PC-3 (cell line): Measurements from ENCODE around the gene ZMYM3. TPM values are rescaled to one million over a fixed set of nuclear protein-coding genes. Genes with fewer than 3 reads are reported as not detected.

Experiments used
- ATAC-seq: fragments of 200-7000 bp; cut with Tn5 transposase; 2 replicates; pipeline ENCODE4 v1.9.1; 2020; ENCODE audit warnings: mild to moderate bottlenecking, moderate library complexity
- BruUV-seq: library from RNA; stranded (reverse); fragments of 400-500 nt; replicated peaks from 2 replicates; lab custom pipeline; 2021; lab: Mats Ljungman, UMichigan
- CTCF ChIA-PET: fragments of 300-600 bp; sonication (Branson Sonifier 250); formaldehyde crosslinking; loops from one replicate; lab custom pipeline; 2022; ENCODE audit warnings: antibody characterized with exemption; lab: Charles Lee
- POLR2A ChIA-PET: fragments of 300-600 bp; sonication (Branson Sonifier 250); formaldehyde crosslinking; loops from one replicate; lab custom pipeline; 2022; ENCODE audit warnings: antibody characterized with exemption; ENCODE audit not compliant: unreplicated experiment; lab: Charles Lee
- DNase-seq: peaks from one replicate; pipeline ENCODE4 v3.0.0-alpha.2; 2015
- H2AFZ ChIP-seq: fragments of 300-600 bp; sonication (generic); 2 replicates; pipeline ENCODE4 v1.6.0; 2016; ENCODE audit warnings: antibody characterized with exemption, low read length
- H3F3A ChIP-seq: fragments of 300-600 bp; sonication (generic); one replicate; pipeline ENCODE4 v1.6.0; 2017; ENCODE audit warnings: antibody characterized with exemption, low read length, control low read depth, mild to moderate bottlenecking; ENCODE audit not compliant: unreplicated experiment
- H3K27ac ChIP-seq: fragments of 300-600 bp; sonication (generic); 2 replicates; pipeline ENCODE4 v1.5.1; 2016; ENCODE audit warnings: mild to moderate bottlenecking, low read length
- H3K27me3 ChIP-seq: fragments of 300-600 bp; sonication (generic); 2 replicates; pipeline ENCODE4 v1.6.1; 2016; ENCODE audit warnings: low read length, mixed read lengths
- H3K36me3 ChIP-seq: fragments of 300-600 bp; sonication (generic); 2 replicates; pipeline ENCODE4 v1.6.1; 2016; ENCODE audit warnings: low read depth, mixed run types, low read length, mixed read lengths
- H3K4me1 ChIP-seq: fragments of 300-600 bp; sonication (generic); 2 replicates; pipeline ENCODE4 v1.5.1; 2016; ENCODE audit warnings: low read length; ENCODE audit not compliant: insufficient read depth
- H3K4me2 ChIP-seq: fragments of 300-600 bp; sonication (generic); 2 replicates; pipeline ENCODE4 v1.6.0; 2016; ENCODE audit warnings: low read length
- H3K4me3 ChIP-seq: fragments of 300-600 bp; sonication (generic); 2 replicates; pipeline ENCODE4 v1.5.1; 2016; ENCODE audit warnings: mild to moderate bottlenecking, low read length, mixed read lengths
- H3K79me2 ChIP-seq: fragments of 300-600 bp; sonication (generic); 2 replicates; pipeline ENCODE4 v1.6.1; 2017; ENCODE audit warnings: low read length, mixed read lengths
- H3K9ac ChIP-seq: fragments of 300-600 bp; sonication (generic); 2 replicates; pipeline ENCODE4 v1.6.0; 2016; ENCODE audit warnings: mild to moderate bottlenecking, low read length
- H3K9me2 ChIP-seq: fragments of 300-600 bp; sonication (generic); replicated peaks from 2 replicates; pipeline ENCODE4 v1.6.1; 2016; ENCODE audit warnings: mixed run types, low read length, mixed read lengths
- H3K9me3 ChIP-seq: fragments of 300-600 bp; sonication (generic); 2 replicates; pipeline ENCODE4 v1.6.1; 2016; ENCODE audit warnings: low read length, mixed read lengths
- H4K20me1 ChIP-seq: fragments of 300-600 bp; sonication (generic); 2 replicates; pipeline ENCODE4 v1.6.1; 2016; ENCODE audit warnings: low read length, mixed read lengths
- EZH2 ChIP-seq: fragments of 300-600 bp; sonication (generic); IDR thresholded peaks from one replicate; pipeline ENCODE4 v1.6.1; 2017; ENCODE audit warnings: antibody characterized with exemption, mild to moderate bottlenecking, low read length; ENCODE audit not compliant: unreplicated experiment
- EZH2phosphoT487 ChIP-seq: fragments of 300-600 bp; sonication (generic); IDR thresholded peaks from 2 replicates; pipeline ENCODE4 v1.6.1; 2018; ENCODE audit warnings: mild to moderate bottlenecking, antibody characterized with exemption, low read length, borderline replicate concordance
- intact Hi-C: fragments of 100-400 bp; cut with micrococcal nuclease; formaldehyde crosslinking; loops from 2 replicates; pipeline ENCODE4 v1.9.0; 2023
- total RNA-seq: library from RNA; depleted of rRNA; stranded (reverse); fragments of >200 nt; gene quantifications from 2 replicates; pipeline ENCODE4 v1.2.3, GENCODE V29; 2014
- TF ChIP-seq, protein P1 (sequence below): fragments of 300-600 bp; sonication (generic); conservative IDR thresholded peaks from 2 replicates; pipeline ENCODE4 v1.5.1; 2017; ENCODE audit warnings: antibody characterized with exemption, low read depth, mild to moderate bottlenecking, low read length

ZMYM3 gene
- total RNA-seq, 1 experiment from 2014 or later = 23.5 TPM

DNA sequence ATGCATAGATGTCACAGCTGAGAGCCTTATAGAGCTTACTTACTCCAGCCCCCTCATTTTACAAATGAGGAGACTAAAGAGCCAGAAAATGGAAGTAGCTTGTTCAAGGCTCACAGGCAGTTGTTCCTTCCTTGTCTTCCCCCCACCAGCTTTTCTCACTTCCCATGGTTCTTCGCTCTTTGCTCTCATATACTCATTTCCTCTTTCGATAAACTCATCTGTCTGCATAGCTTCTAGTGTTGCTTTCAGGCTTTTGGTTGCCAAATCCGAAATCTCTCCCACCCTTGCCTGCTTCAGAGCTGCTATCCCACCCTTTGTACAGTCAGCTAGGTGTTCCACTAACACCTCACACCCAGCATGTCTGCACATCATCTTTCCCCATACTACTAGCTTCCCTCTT, 55.9 kb downstream of the ZMYM3 start:
- TF ChIP-seq EZH2phosphoT487 (no peak), EZH2 (no peak)
- TF ChIP-seq, protein P1, sequence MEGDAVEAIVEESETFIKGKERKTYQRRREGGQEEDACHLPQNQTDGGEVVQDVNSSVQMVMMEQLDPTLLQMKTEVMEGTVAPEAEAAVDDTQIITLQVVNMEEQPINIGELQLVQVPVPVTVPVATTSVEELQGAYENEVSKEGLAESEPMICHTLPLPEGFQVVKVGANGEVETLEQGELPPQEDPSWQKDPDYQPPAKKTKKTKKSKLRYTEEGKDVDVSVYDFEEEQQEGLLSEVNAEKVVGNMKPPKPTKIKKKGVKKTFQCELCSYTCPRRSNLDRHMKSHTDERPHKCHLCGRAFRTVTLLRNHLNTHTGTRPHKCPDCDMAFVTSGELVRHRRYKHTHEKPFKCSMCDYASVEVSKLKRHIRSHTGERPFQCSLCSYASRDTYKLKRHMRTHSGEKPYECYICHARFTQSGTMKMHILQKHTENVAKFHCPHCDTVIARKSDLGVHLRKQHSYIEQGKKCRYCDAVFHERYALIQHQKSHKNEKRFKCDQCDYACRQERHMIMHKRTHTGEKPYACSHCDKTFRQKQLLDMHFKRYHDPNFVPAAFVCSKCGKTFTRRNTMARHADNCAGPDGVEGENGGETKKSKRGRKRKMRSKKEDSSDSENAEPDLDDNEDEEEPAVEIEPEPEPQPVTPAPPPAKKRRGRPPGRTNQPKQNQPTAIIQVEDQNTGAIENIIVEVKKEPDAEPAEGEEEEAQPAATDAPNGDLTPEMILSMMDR = no peak

DNA sequence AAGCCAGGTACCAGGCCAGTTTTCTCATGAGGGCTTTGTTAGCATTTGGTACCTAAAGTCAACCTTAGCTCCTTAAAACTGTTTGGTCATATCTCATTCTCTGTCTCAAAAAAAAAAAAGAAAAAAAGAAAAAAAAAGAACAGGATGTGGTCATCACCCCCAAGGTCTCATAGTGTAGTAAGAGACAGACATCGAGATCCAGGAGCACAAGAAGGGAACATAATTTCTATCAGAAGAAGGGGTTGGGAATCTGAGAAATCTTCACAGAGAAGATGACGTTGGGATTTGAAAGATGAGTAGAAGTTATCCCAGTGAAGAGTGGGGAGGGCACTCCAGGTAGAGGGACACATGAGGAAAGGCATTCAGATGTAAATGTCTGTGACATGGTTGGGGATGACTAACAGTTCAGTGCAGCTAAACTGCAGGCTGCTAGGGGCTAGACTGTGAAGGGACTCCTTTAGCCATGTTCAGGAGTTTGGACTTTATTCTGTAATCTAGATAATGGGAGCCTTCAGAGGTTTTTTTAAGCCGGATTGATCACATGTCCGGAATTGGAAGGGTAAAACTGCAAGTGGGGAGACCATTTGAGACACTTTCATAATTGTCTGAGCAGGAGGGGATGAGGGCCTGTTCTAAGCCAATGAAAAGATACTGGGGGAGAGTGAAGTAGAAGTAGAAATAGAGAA, 57.8 kb downstream of the ZMYM3 start:
- H3K9me3 ChIP-seq = no peaks in the 10 kb centered on the region
- no TSS peak for BruUV-seq
- DNase-seq (no peak), ATAC-seq (no peak)
- H3K4me2 ChIP-seq = no peak overlapping the region
- H3K9ac ChIP-seq = no peak overlapping the region
- H3K36me3 ChIP-seq = no peaks in the 10 kb centered on the region
- H3K79me2 ChIP-seq = no peaks in the 10 kb centered on the region
- no peak overlapping the region for H3K27ac ChIP-seq
- H3K9me2 ChIP-seq = no peaks in the 10 kb centered on the region
- ChIA-PET CTCF (no interaction called here), POLR2A (no interaction called here)
- H3K4me3 ChIP-seq = no peak overlapping the region
- H3K27me3 ChIP-seq = no peaks in the 10 kb centered on the region
- no peaks in the 10 kb centered on the region for H3F3A ChIP-seq
- no peaks in the 10 kb centered on the region for H3K4me1 ChIP-seq
- intact Hi-C loops = no loop called here
- H4K20me1 ChIP-seq = no peaks in the 10 kb centered on the region
- TF ChIP-seq, protein P1 = no peak
- TF ChIP-seq EZH2 (no peak), EZH2phosphoT487 (no peak)
- no peak overlapping the region for H2AFZ ChIP-seq

More for the DNA sequence above, 55.9 kb downstream of the ZMYM3 start:
- Histone ChIP-seq H3K36me3 (no peaks in the 10 kb centered on the region), H3K27me3 (no peaks in the 10 kb centered on the region), H3K27ac (no peak overlapping the region), H3K9ac (no peak overlapping the region), H4K20me1 (no peaks in the 10 kb centered on the region), H3K79me2 (no peaks in the 10 kb centered on the region), H3K4me3 (no peak overlapping the region), H3K4me1 (no peaks in the 10 kb centered on the region), H2AFZ (no peak overlapping the region), H3K4me2 (no peak overlapping the region), H3K9me3 (no peaks in the 10 kb centered on the region), H3F3A (no peaks in the 10 kb centered on the region), H3K9me2 (no peaks in the 10 kb centered on the region)
- ChIA-PET POLR2A (no interaction called here), CTCF (no interaction called here)
- intact Hi-C loops = no loop called here
- no peak for ATAC-seq
- no peak for DNase-seq
- no TSS peak for BruUV-seq

DNA sequence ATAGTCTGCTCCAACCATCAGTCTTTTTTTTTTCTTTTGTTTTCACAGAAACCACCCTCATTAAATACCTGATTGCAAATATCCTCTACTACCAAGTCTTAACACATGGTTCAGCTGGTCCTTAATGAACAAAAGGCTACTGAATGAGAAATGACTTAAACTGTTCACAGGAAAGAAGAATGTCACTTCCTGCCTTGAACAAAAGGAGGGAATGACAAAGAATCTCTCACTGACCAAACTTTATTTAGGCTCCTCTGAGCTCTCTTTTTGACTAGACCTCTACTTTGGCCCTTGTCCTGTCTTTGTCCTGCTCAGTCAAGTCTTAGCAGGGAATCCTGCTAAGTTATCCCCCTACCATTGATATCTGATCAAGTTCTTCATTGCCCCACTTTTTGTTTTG, 62.7 kb downstream of the ZMYM3 start:
- intact Hi-C loops = no loop called here
- H3K36me3 ChIP-seq = no peaks in the 10 kb centered on the region
- no peaks in the 10 kb centered on the region for H3K9me3 ChIP-seq
- ChIA-PET CTCF (no interaction called here), POLR2A (no interaction called here)
- ATAC-seq (no peak), DNase-seq (no peak)
- no peaks in the 10 kb centered on the region for H4K20me1 ChIP-seq
- no peaks in the 10 kb centered on the region for H3K4me1 ChIP-seq
- no peaks in the 10 kb centered on the region for H3K27me3 ChIP-seq
- TF ChIP-seq EZH2 (no peak), EZH2phosphoT487 (no peak)
- TF ChIP-seq, protein P1 = no peak
- H3K9ac ChIP-seq = no peak overlapping the region
- no peak overlapping the region for H3K4me2 ChIP-seq
- H3K27ac ChIP-seq = no peak overlapping the region
- H2AFZ ChIP-seq = no peak overlapping the region
- no peak overlapping the region for H3K4me3 ChIP-seq
- no peaks in the 10 kb centered on the region for H3K9me2 ChIP-seq
- no peaks in the 10 kb centered on the region for H3K79me2 ChIP-seq
- BruUV-seq = no TSS peak
- no peaks in the 10 kb centered on the region for H3F3A ChIP-seq
